WI38 (cell line): ENCODE results near the gene RUSC1.
"Not testable (repeated sequence)": the region's sequence is repeated elsewhere in the genome, so short reads cannot be mapped to it uniquely, and the experiment has no call there.

ENCODE experiments used
- H3K4me3 ChIP-seq: 2 replicates; pipeline ENCODE4 v1.5.1; 2011; ENCODE audit warnings: low read depth, mild to moderate bottlenecking, control low read depth, low read length
- TF ChIP-seq, protein P1 (sequence below): IDR thresholded peaks from 2 replicates; pipeline ENCODE4 v1.5.1; 2012; ENCODE audit warnings: low read depth, mild to moderate bottlenecking, control low read depth, low read length

Gene RUSC1

GRCh38 chr1:155324717-155325602 is 4.3 kb downstream of the RUSC1 start:
- TF ChIP-seq, protein P1, sequence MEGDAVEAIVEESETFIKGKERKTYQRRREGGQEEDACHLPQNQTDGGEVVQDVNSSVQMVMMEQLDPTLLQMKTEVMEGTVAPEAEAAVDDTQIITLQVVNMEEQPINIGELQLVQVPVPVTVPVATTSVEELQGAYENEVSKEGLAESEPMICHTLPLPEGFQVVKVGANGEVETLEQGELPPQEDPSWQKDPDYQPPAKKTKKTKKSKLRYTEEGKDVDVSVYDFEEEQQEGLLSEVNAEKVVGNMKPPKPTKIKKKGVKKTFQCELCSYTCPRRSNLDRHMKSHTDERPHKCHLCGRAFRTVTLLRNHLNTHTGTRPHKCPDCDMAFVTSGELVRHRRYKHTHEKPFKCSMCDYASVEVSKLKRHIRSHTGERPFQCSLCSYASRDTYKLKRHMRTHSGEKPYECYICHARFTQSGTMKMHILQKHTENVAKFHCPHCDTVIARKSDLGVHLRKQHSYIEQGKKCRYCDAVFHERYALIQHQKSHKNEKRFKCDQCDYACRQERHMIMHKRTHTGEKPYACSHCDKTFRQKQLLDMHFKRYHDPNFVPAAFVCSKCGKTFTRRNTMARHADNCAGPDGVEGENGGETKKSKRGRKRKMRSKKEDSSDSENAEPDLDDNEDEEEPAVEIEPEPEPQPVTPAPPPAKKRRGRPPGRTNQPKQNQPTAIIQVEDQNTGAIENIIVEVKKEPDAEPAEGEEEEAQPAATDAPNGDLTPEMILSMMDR: peak; percentile 15; the same call in 1 of the 2 replicates
- H3K4me3 ChIP-seq: peak overlapping the region; percentile 89

GRCh38 chr1:155325603-155325893 is 4.9 kb downstream of the RUSC1 start:
- TF ChIP-seq, protein P1: no peak
- peak overlapping the region; percentile 89 for H3K4me3 ChIP-seq

DNA sequence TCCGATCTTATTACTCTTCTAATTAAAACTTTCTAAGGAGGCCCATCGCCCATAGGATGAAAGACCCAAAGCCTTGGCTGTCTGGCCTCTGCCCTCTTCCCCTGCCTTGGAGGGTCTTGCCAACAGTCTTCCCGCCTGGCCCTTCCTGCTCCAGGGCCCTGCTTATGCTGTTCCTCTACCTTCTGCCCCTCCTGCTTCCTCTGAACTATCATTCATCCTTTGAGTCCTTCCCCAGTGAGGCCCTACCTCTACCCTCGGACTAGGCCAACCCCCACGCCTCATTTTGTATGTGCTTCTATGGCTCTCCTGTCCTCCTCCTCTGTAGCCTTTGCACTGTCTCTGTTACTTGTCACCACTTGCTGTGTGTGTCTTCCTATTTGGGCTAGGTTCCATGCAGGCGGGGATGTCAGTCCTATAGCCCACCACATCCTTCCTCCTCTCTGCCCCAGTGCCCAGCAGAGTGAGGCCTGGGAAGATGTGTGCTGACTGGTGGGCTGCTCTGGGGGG is 5.4 kb downstream of the RUSC1 start:
- TF ChIP-seq, protein P1: no peak
- H3K4me3 ChIP-seq: no peak overlapping the region

- TF ChIP-seq, protein P1: no peak
- H3K4me3 ChIP-seq: no peak overlapping the region
Observed at GRCh38 chr1:155326631-155327037, 5.9 kb downstream of the RUSC1 start.

GRCh38 chr1:155327981-155328380 is 7.3 kb downstream of the RUSC1 start:
- no peak overlapping the region for H3K4me3 ChIP-seq
- TF ChIP-seq, protein P1: no peak

- not testable (repeated sequence) for H3K4me3 ChIP-seq
Observed at GRCh38 chr1:155328856-155329255, 8.2 kb downstream of the RUSC1 start.

GRCh38 chr1:155329980-155330598 is 9.4 kb downstream of the RUSC1 start:
- no peak overlapping the region for H3K4me3 ChIP-seq
- TF ChIP-seq, protein P1: no peak
